WTC11 (cell line): ENCODE data around the gene COL16A1. TPM values are rescaled to one million over a fixed set of nuclear protein-coding genes. Genes with fewer than 3 reads are reported as not detected.

Experiments used
- ARID4B ChIP-seq: sonication (generic); formaldehyde crosslinking; IDR thresholded peaks from 2 replicates; pipeline ENCODE4 v1.8.0; 2023; ENCODE audit warnings: missing genetic modification reagents, mild to moderate bottlenecking, borderline replicate concordance
- ATF3 ChIP-seq: sonication (generic); formaldehyde crosslinking; conservative IDR thresholded peaks from 2 replicates; pipeline ENCODE4 v1.8.1; 2022; ENCODE audit warnings: mild to moderate bottlenecking, missing genetic modification reagents
- CBFB ChIP-seq: sonication (generic); formaldehyde crosslinking; IDR thresholded peaks from 2 replicates; pipeline ENCODE4 v1.8.1; 2022; ENCODE audit warnings: mild to moderate bottlenecking, low read depth, missing genetic modification reagents
- CDX4 ChIP-seq: fragments of 250-450 bp; sonication (Bioruptor Pico); IDR thresholded peaks from 2 replicates; pipeline ENCODE4 v1.9.0; 2021; ENCODE audit warnings: moderate library complexity, mild to moderate bottlenecking, inconsistent platforms, borderline replicate concordance
- CREM ChIP-seq: sonication (generic); formaldehyde crosslinking; IDR thresholded peaks from 2 replicates; pipeline ENCODE4 v1.8.1; 2022; ENCODE audit warnings: mild to moderate bottlenecking, missing genetic modification reagents, moderate library complexity
- CTCF ChIP-seq: fragments of 200-600 bp; IDR thresholded peaks from 2 replicates; pipeline ENCODE4 v1.8.0; 2022; ENCODE audit warnings: antibody characterized with exemption
- ERG ChIP-seq: fragments of 250-450 bp; sonication (Bioruptor Pico); IDR thresholded peaks from 2 replicates; pipeline ENCODE4 v1.8.0; 2021; ENCODE audit warnings: mild to moderate bottlenecking
- FOXJ3 ChIP-seq: sonication (generic); formaldehyde crosslinking; IDR thresholded peaks from 2 replicates; pipeline ENCODE4 v1.9.0; 2021; ENCODE audit warnings: missing genetic modification reagents, mild to moderate bottlenecking, borderline replicate concordance
- FOXP1 ChIP-seq: sonication (generic); formaldehyde crosslinking; IDR thresholded peaks from 2 replicates; pipeline ENCODE4 v1.8.0; 2022; ENCODE audit warnings: missing genetic modification reagents, mild to moderate bottlenecking, moderate library complexity, borderline replicate concordance
- GRHL2 ChIP-seq: fragments of 250-450 bp; sonication (Bioruptor Pico); IDR thresholded peaks from 2 replicates; pipeline ENCODE4 v1.8.0; 2022; ENCODE audit warnings: mild to moderate bottlenecking, moderate library complexity; ENCODE audit not compliant: insufficient replicate concordance, severe bottlenecking
- GTF2I ChIP-seq: fragments of 250-450 bp; sonication (Bioruptor Pico); conservative IDR thresholded peaks from 2 replicates; pipeline ENCODE4 v1.4.0; 2021; ENCODE audit warnings: mild to moderate bottlenecking
- HMGXB4 ChIP-seq: sonication (generic); formaldehyde crosslinking; IDR thresholded peaks from 2 replicates; pipeline ENCODE4 v1.8.1; 2023; ENCODE audit warnings: mild to moderate bottlenecking, moderate library complexity, missing genetic modification reagents
- MAX ChIP-seq: sonication (generic); formaldehyde crosslinking; IDR thresholded peaks from 2 replicates; pipeline ENCODE4 v1.8.0; 2022; ENCODE audit warnings: mild to moderate bottlenecking, missing genetic modification reagents
- MXD4 ChIP-seq: fragments of 250-450 bp; sonication (Bioruptor Pico); IDR thresholded peaks from 2 replicates; pipeline ENCODE4 v1.8.0; 2021; ENCODE audit warnings: mild to moderate bottlenecking, moderate library complexity, borderline replicate concordance
- NFE2L1 ChIP-seq: sonication (generic); formaldehyde crosslinking; IDR thresholded peaks from 2 replicates; pipeline ENCODE4 v1.8.1; 2023; ENCODE audit warnings: missing genetic modification reagents
- PRDM15 ChIP-seq: sonication (generic); formaldehyde crosslinking; IDR thresholded peaks from 2 replicates; pipeline ENCODE4 v1.8.0; 2022; ENCODE audit warnings: missing genetic modification reagents
- PRRX2 ChIP-seq: fragments of 250-450 bp; sonication (Bioruptor Pico); IDR thresholded peaks from 2 replicates; pipeline ENCODE4 v1.8.0; 2021; ENCODE audit warnings: mild to moderate bottlenecking
- SOX15 ChIP-seq: fragments of 250-450 bp; sonication (Bioruptor Pico); IDR thresholded peaks from 2 replicates; pipeline ENCODE4 v1.9.0; 2021; ENCODE audit warnings: mild to moderate bottlenecking
- TCF7 ChIP-seq: sonication (generic); formaldehyde crosslinking; IDR thresholded peaks from 2 replicates; pipeline ENCODE4 v1.8.0; 2022; ENCODE audit warnings: mild to moderate bottlenecking, low read depth, missing genetic modification reagents, moderate library complexity
- TEAD1 ChIP-seq: sonication (generic); formaldehyde crosslinking; IDR thresholded peaks from 2 replicates; pipeline ENCODE4 v1.8.0; 2022; ENCODE audit warnings: mild to moderate bottlenecking, missing genetic modification reagents
- TEAD4 ChIP-seq: sonication (generic); formaldehyde crosslinking; IDR thresholded peaks from 2 replicates; pipeline ENCODE4 v1.8.0; 2022; ENCODE audit warnings: mild to moderate bottlenecking, missing genetic modification reagents
- USF1 ChIP-seq: sonication (generic); formaldehyde crosslinking; IDR thresholded peaks from 2 replicates; pipeline ENCODE4 v1.8.0; 2022; ENCODE audit warnings: mild to moderate bottlenecking, missing genetic modification reagents
- ZNF317 ChIP-seq: sonication (generic); formaldehyde crosslinking; IDR thresholded peaks from 2 replicates; pipeline ENCODE4 v1.8.1; 2023; ENCODE audit warnings: low read depth, mild to moderate bottlenecking, moderate library complexity, missing genetic modification reagents, borderline replicate concordance
- total RNA-seq: library from RNA; stranded (reverse); gene quantifications from 3 replicates; pipeline ENCODE4 v1.2.3, GENCODE V29; 2021

The COL16A1 gene
- total RNA-seq, 1 experiment from 2014 or later, result 8.8 TPM

- TF ChIP-seq GRHL2 (no peak), PRRX2 (CRISPR knock-in tag) (no peak), NFE2L1 (CRISPR knock-in tag) (no peak), FOXJ3 (no peak), PRDM15 (CRISPR knock-in tag) (no peak), ATF3 (no peak), ERG (CRISPR knock-in tag) (no peak), TCF7 (CRISPR knock-in tag) (no peak), TEAD1 (no peak), CDX4 (no peak), HMGXB4 (CRISPR knock-in tag) (peak; percentile 76), ZNF317 (no peak), USF1 (no peak), FOXP1 (CRISPR knock-in tag) (peak; percentile 28; the same call in 1 of the 2 replicates), MXD4 (CRISPR knock-in tag) (no peak), CREM (CRISPR knock-in tag) (no peak), TEAD4 (CRISPR knock-in tag) (no peak), GTF2I (no peak), CTCF (peak; percentile 75), CBFB (CRISPR knock-in tag) (no peak), ARID4B (CRISPR knock-in tag) (no peak; the same call in 1 of the 2 replicates), MAX (CRISPR knock-in tag) (no peak; the same call in 1 of the 2 replicates), SOX15 (CRISPR knock-in tag) (no peak)
Measured at GRCh38 chr1:31715087-31715872, 11.5 kb upstream of the COL16A1 start (continued).
